ENCODE measurements around the gene MGAT4C. TPM values are rescaled to one million over a fixed set of nuclear protein-coding genes. Genes with fewer than 3 reads are reported as not detected.
A peak's percentile ranks its signal among the peaks of the same experiment; 100 is the strongest.

Gene MGAT4C
- total RNA-seq, 1 experiment from 2014 or later = not detected

DNA sequence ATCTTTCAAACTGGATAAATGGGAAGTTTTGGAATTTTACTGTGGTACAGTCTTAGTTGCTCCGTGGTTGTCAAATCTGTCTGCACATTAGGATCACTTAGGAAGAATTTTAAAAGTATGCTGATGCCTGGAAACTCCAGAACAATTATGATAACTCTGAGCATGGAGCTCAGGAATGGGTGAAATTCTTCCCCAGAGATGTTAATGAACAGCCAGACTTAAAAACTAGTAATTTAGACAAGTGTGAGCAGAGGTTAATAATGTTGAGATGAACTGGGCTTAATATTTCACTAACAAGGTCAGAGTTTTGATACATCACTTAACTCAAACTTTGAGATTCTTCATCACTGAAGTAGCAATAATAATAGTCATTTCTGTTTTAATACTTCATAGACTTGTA is 287.6 kb downstream of the MGAT4C start:
- Histone ChIP-seq H3K4me1 (replicated peaks) (no peaks in the 10 kb centered on the region), H3K27ac (no peak overlapping the region), H3K4me3 (no peak overlapping the region), H3K36me3 (no peaks in the 10 kb centered on the region), H3K27me3 (replicated peaks) (no peaks in the 10 kb centered on the region), H3K9me3 (replicated peaks) (no peaks in the 10 kb centered on the region)
- DNase-seq (ENCODE audit: low read depth in 1 of 2, low spot score in 2 of 2) = no peak

DNA sequence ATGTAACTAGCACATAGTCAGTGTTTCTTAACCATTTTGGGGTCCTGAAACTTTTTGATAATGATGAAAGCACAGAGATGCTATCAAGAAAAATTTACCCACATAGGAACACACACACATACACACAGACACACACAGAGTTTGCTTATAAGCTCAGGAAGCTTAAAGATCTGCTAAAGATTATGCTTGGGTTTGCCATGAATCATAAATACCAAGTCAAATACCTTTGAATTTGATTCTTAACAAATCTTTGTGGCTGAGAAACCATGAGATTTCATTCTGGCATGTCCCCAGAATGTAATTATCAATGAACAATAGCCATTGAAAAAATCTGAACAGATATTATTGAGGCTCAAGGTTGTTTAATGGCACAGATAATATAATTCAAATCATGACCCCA is 292.9 kb downstream of the MGAT4C start:
- Histone ChIP-seq H3K36me3 (no peaks in the 10 kb centered on the region), H3K4me1 (replicated peaks) (no peaks in the 10 kb centered on the region), H3K27me3 (replicated peaks) (no peaks in the 10 kb centered on the region), H3K4me3 (no peak overlapping the region), H3K27ac (no peak overlapping the region), H3K9me3 (replicated peaks) (no peaks in the 10 kb centered on the region; the same call in 1 of the 2 replicates)
- DNase-seq (ENCODE audit: low read depth in 1 of 2, low spot score in 2 of 2) = no peak

DNA sequence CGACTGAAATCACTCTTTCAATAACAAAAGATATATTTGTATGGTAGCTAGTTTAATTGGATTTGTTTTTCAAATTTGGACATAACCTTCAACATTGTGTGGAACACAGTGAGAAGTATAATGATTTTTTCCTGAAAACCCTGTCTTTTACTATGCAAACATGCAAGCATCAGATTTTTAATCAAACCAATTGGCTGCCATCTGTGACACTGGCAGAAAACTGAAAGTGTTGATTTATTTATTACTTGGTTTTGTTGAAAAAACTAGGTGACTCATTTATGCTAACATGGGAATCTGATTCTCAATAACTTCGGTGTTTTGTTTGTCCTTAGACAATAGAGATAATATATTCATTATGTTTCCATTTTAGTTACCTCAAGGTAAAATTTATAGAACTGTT is 300.1 kb downstream of the MGAT4C start:
- H3K27me3 ChIP-seq (replicated peaks) = no peaks in the 10 kb centered on the region
- DNase-seq (ENCODE audit: low read depth in 1 of 2, low spot score in 2 of 2) = no peak
- no peaks in the 10 kb centered on the region for H3K9me3 ChIP-seq (replicated peaks)
- H3K27ac ChIP-seq = no peak overlapping the region
- no peak overlapping the region for H3K4me3 ChIP-seq
- no peaks in the 10 kb centered on the region for H3K4me1 ChIP-seq (replicated peaks)
- no peaks in the 10 kb centered on the region for H3K36me3 ChIP-seq

DNA sequence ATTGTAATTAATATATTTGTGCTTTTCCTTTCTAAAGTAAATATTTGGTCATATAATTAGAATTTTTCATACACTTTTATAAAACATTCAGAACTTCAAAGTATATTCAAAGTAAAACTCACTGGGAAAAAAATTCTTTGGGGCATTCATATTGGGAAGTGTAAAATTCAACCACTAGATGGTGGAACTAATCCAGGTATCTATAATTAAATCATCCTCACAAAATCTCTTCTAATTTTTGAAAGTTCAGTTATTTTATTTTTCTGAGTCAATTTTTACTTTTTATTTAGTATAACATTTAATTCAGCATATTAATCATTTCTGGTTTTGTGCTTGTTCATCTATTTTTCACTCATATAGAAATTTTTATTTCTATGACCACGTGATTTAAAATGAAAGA is 301.1 kb downstream of the MGAT4C start:
- H3K27me3 ChIP-seq (replicated peaks) = no peaks in the 10 kb centered on the region
- no peak overlapping the region for H3K4me3 ChIP-seq
- no peak for DNase-seq (ENCODE audit: low read depth in 1 of 2, low spot score in 2 of 2)
- no peaks in the 10 kb centered on the region for H3K4me1 ChIP-seq (replicated peaks)
- H3K27ac ChIP-seq = no peak overlapping the region
- no peaks in the 10 kb centered on the region for H3K36me3 ChIP-seq
- no peaks in the 10 kb centered on the region for H3K9me3 ChIP-seq (replicated peaks)

DNA sequence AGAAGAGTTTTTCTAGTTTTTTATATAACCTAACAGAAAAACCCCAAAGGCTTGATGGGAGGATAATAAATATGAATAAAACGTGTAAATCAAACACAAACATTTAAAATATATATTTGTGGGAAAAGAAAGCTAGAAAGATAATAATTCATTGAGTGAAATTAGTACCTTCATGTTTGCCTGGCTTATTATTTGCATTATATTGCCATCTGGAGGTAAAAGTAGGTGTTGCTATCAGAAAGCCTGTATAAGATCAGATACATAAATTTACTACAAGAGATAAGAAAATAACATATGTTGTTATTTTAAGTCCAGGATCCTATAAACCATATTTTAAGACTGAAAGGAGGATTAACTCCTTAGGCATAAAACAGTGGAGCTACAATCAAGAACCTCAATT is 304.4 kb downstream of the MGAT4C start:
- no peak overlapping the region for H3K4me3 ChIP-seq
- H3K27ac ChIP-seq = no peak overlapping the region
- H3K27me3 ChIP-seq (replicated peaks) = no peaks in the 10 kb centered on the region
- H3K36me3 ChIP-seq = no peaks in the 10 kb centered on the region
- DNase-seq (ENCODE audit: low read depth in 1 of 2, low spot score in 2 of 2) = no peak
- no peaks in the 10 kb centered on the region for H3K4me1 ChIP-seq (replicated peaks)
- H3K9me3 ChIP-seq (replicated peaks) = no peaks in the 10 kb centered on the region

DNA sequence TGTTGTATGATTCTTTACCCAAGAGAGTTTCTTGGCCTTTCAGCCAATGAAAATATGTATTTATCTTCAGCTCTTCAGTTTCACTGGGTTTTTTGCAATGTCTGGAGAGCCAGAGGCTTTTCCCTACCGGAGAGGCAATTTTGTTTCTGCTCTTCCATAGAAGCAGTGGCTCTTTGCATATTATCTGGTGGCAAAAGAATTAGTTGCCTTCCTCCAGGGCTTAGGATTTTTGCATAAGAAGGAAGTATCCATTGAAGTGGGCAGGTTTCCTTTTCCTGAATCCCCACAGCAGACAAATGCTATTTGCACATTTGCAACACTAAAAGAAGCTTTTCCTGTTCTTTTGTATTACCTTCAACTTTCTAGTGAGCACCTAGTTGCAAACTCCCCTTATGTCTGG is 306.9 kb downstream of the MGAT4C start:
- Histone ChIP-seq H3K27ac (no peak overlapping the region), H3K9me3 (replicated peaks) (no peaks in the 10 kb centered on the region), H3K4me1 (replicated peaks) (no peaks in the 10 kb centered on the region), H3K36me3 (no peaks in the 10 kb centered on the region), H3K27me3 (replicated peaks) (no peaks in the 10 kb centered on the region), H3K4me3 (no peak overlapping the region)
- no peak for DNase-seq (ENCODE audit: low read depth in 1 of 2, low spot score in 2 of 2)

DNA sequence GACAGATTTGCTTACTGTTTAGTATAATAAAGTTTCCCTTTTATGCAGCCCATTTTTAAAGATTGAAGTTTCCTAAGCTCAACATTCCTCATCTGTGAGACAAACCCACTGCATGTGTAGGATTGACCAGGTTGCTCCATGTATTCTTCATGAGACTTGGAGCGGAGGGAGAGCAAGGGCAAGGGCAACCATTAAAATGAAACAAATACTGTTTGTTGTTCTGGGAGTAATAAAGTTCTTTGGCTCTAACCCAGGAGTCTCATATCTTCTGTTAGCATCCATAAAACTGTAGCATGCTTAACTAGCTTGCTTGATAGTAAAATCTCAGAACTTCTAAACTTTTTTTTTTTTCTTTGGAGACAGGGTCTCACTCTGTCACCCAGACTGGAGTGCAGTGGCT is 307.9 kb downstream of the MGAT4C start:
- Histone ChIP-seq H3K27me3 (replicated peaks) (no peaks in the 10 kb centered on the region), H3K36me3 (no peaks in the 10 kb centered on the region), H3K4me3 (no peak overlapping the region), H3K4me1 (replicated peaks) (no peaks in the 10 kb centered on the region), H3K9me3 (replicated peaks) (no peaks in the 10 kb centered on the region), H3K27ac (no peak overlapping the region)
- DNase-seq (ENCODE audit: low read depth in 1 of 2, low spot score in 2 of 2) = no peak

DNA sequence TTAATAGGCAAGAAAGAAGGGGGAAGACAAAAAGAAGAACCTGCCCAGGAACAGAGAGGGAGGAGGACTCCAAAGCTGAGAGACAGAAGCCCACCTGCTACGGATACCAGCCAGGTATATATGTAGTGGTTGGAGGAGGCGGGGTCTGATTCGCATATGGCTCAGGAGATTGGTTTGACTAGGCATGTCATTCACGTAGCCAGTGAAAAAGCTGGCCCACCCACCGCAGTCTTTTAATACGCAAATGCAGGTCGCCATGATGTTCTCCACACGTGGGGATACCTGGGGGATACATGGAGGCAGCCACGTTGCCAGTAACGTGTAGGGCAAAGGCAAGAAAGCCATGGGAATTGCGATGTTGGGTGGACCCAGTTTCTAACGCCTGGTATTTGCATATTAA is 308.9 kb downstream of the MGAT4C start:
- Histone ChIP-seq H3K36me3 (no peaks in the 10 kb centered on the region), H3K27me3 (replicated peaks) (no peaks in the 10 kb centered on the region), H3K27ac (no peak overlapping the region), H3K4me3 (no peak overlapping the region), H3K4me1 (replicated peaks) (no peaks in the 10 kb centered on the region), H3K9me3 (replicated peaks) (no peaks in the 10 kb centered on the region)
- no peak for DNase-seq (ENCODE audit: low read depth in 1 of 2, low spot score in 2 of 2)

DNA sequence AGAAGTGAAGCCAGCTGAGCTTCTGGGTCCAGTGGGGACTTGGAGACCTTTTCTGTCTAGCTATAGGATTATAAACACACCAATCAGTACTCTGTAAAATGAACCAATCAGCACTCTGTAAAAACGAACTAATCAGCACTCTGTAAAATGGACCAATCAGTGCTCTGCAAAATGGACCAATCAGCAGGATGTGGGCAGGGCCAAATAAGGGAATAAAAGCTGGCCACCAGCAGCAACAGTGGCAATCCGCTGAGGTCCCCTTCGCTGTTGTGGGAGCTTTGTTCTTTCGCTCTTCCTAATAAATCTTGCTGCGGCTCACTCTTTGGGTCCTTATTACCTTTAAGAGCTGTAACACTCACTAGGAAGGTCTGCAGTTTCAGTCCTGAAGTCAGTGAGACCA is 309.8 kb downstream of the MGAT4C start:
- Histone ChIP-seq H3K36me3 (no peaks in the 10 kb centered on the region), H3K4me3 (no peak overlapping the region), H3K4me1 (replicated peaks) (no peaks in the 10 kb centered on the region), H3K27me3 (replicated peaks) (no peaks in the 10 kb centered on the region), H3K27ac (no peak overlapping the region), H3K9me3 (replicated peaks) (no peaks in the 10 kb centered on the region)
- DNase-seq (ENCODE audit: low read depth in 1 of 2, low spot score in 2 of 2) = no peak

DNA sequence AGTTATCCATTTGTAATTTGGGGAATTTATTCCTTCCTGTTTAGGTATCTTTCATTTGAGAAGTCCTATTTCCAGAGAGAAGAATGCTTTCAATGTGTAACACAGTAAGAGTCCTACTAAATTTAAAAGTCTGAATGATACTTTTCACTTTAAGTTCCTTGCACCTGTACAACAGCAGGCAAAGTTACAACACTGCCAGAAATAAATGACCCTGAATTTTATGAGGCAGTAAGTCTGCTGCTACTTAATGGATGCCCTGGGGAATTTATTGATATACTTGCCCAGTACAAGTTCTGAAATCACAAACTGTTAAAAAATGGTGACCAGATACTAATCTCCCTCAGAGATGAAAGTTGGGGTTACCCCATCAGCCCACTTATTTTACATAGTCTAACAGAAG is 329.0 kb downstream of the MGAT4C start:
- H3K4me1 ChIP-seq (replicated peaks) = no peaks in the 10 kb centered on the region
- DNase-seq (ENCODE audit: low read depth in 1 of 2, low spot score in 2 of 2) = no peak

DNA sequence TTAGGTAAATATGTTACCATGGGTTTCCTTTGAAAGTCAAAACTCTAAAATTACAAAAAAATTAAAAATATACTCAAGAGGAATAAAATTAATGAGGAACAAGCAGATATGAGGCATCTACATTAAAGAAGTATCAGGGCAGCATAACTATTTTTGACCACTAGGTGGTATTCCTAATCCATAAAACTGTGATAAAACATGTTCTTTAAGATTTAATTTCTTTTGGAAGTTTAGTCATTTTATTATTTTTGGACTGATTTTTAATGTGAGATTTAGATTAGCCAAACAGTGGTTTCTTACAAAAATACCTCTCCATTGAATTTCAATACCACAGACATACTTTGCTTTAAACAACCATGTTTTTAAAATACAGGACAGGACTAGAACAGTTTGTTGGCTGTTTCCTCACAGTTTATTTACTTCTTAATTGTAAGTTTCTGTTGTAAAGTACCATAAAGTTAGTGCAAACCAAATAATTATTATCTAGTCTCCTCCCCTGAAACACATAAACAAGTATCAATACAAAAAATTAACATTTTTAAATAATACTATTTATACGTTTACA is 332.3 kb downstream of the MGAT4C start:
- no peaks in the 10 kb centered on the region for H3K4me1 ChIP-seq (replicated peaks)
- DNase-seq (ENCODE audit: low read depth in 1 of 2, low spot score in 2 of 2) = no peak
- no peaks in the 10 kb centered on the region for H3K27me3 ChIP-seq (replicated peaks)
- no peak overlapping the region for H3K4me3 ChIP-seq
- H3K27ac ChIP-seq = no peak overlapping the region
- H3K9me3 ChIP-seq (replicated peaks) = no peaks in the 10 kb centered on the region
- H3K36me3 ChIP-seq = no peaks in the 10 kb centered on the region

More for the DNA sequence above, 329.0 kb downstream of the MGAT4C start:
- Histone ChIP-seq H3K36me3 (no peaks in the 10 kb centered on the region), H3K9me3 (replicated peaks) (no peaks in the 10 kb centered on the region), H3K27ac (no peak overlapping the region), H3K27me3 (replicated peaks) (no peaks in the 10 kb centered on the region), H3K4me3 (no peak overlapping the region)

DNA sequence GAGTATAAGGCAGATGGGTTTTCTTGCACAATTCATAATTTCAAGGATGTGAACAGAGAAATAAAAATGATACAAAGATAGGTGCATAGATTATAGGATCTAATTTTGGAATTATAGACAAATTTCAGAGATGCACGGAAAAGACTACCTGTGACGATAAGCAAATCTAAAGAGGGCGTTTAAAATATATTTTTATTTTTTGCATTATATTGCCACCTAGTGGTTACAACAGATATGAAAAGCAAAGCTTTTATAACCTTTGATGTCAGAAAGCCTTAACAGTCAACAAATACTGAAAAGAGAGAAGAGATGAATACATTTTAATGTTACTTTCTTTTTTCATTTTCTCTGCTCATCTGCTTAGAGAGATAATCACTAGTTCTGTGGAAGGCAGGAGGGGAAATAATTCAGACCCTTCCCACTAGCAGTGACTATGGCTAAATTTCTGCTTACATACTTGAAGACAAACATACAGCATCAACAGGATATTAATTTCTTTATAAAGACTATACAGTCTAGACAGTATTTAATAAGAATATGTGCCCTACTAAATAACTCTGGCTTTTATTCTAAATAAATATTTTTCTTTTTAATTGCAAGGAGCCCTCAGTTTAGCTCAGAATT is 335.8 kb downstream of the MGAT4C start:
- Histone ChIP-seq H3K36me3 (no peaks in the 10 kb centered on the region), H3K9me3 (replicated peaks) (no peaks in the 10 kb centered on the region), H3K27ac (no peak overlapping the region), H3K4me3 (no peak overlapping the region), H3K4me1 (replicated peaks) (no peaks in the 10 kb centered on the region), H3K27me3 (replicated peaks) (no peaks in the 10 kb centered on the region)
- DNase-seq (ENCODE audit: low read depth in 1 of 2, low spot score in 2 of 2) = peak in 1 of 2 experiments; percentile 7

Data from SJSA1 (cell line).